Panc1 (cell line): Measurements from ENCODE around the gene JAZF1. TPM values are rescaled to one million over a fixed set of nuclear protein-coding genes. Genes with fewer than 3 reads are reported as not detected.

Source experiments
- ATAC-seq: fragments of 200-7000 bp; cut with Tn5 transposase; 2 replicates; pipeline ENCODE4 v1.9.1; 2020; ENCODE audit warnings: mild to moderate bottlenecking, moderate library complexity
- BruUV-seq: library from RNA; stranded (reverse); fragments of 400-500 nt; replicated peaks from 2 replicates; lab custom pipeline; 2021; lab: Mats Ljungman, UMichigan
- CTCF ChIA-PET: fragments of 300-600 bp; sonication (Branson Sonifier 250); formaldehyde crosslinking; loops from one replicate; lab custom pipeline; 2022; ENCODE audit warnings: antibody characterized with exemption; lab: Charles Lee
- POLR2A ChIA-PET: fragments of 300-600 bp; sonication (Branson Sonifier 250); formaldehyde crosslinking; loops from one replicate; lab custom pipeline; 2022; ENCODE audit warnings: antibody characterized with exemption; lab: Charles Lee
- DNase-seq: peaks from one replicate; pipeline ENCODE4 v3.0.0-alpha.2; 2010; ENCODE audit warnings: low read depth, low spot score
- H3K27ac ChIP-seq: 2 replicates; pipeline ENCODE4 v1.5.1; 2011; ENCODE audit warnings: mild to moderate bottlenecking, low read length, inconsistent platforms
- H3K27me3 ChIP-seq: fragments of 200-500 bp; sonication (Bioruptor generic); 2 replicates; pipeline ENCODE4 v1.6.0; 2014; ENCODE audit warnings: low read length, inconsistent platforms; ENCODE audit not compliant: control insufficient read depth, insufficient read depth
- H3K36me3 ChIP-seq: fragments of 200-500 bp; sonication (Bioruptor generic); 2 replicates; pipeline ENCODE4 v1.5.1; 2014; ENCODE audit warnings: inconsistent platforms, mild to moderate bottlenecking, low read length, moderate library complexity; ENCODE audit not compliant: control insufficient read depth, insufficient read depth
- H3K4me1 ChIP-seq: 2 replicates; pipeline ENCODE4 v1.5.1; 2011; ENCODE audit warnings: inconsistent platforms, mild to moderate bottlenecking, low read length, moderate library complexity; ENCODE audit not compliant: control insufficient read depth, insufficient read depth
- H3K4me3 ChIP-seq, 2 experiments: 2 replicates each; pipeline ENCODE4 v1.5.1; 2011 to 2012; ENCODE audit warnings: low read depth in 2 of 2, low read length in 2 of 2, mild to moderate bottlenecking in 2 of 2, inconsistent platforms in 1 of 2, moderate library complexity in 1 of 2
- H3K9me3 ChIP-seq: fragments of 200-500 bp; sonication (Bioruptor generic); 2 replicates; pipeline ENCODE4 v1.5.1; 2014; ENCODE audit warnings: low read depth, mild to moderate bottlenecking, inconsistent platforms, low read length, moderate library complexity; ENCODE audit not compliant: control insufficient read depth, insufficient read depth
- CTCF ChIP-seq: fragments of 450-650 bp; IDR thresholded peaks from 2 replicates; pipeline ENCODE4 v1.5.1; 2017; ENCODE audit warnings: mild to moderate bottlenecking
- POLR2AphosphoS5 ChIP-seq: IDR thresholded peaks from 2 replicates; pipeline ENCODE4 v1.6.1; 2012; ENCODE audit warnings: mild to moderate bottlenecking, low read depth, low read length, moderate library complexity
- REST ChIP-seq, 2 experiments: IDR thresholded peaks; 2 replicates each; pipeline ENCODE4 v1.6.1; 2011 to 2012; ENCODE audit warnings: low read depth in 2 of 2, control low read depth in 1 of 2, low read length in 1 of 2, mild to moderate bottlenecking in 1 of 2, moderate library complexity in 1 of 2; ENCODE audit not compliant: insufficient read depth in 1 of 2
- SIN3A ChIP-seq: IDR thresholded peaks from 2 replicates; pipeline ENCODE4 v1.6.1; 2012; ENCODE audit warnings: low read depth, mild to moderate bottlenecking, low read length, moderate library complexity, borderline replicate concordance; ENCODE audit not compliant: insufficient read depth
- TCF7L2 ChIP-seq: IDR thresholded peaks from 2 replicates; pipeline ENCODE4 v1.6.1; 2011; ENCODE audit warnings: mild to moderate bottlenecking, low read depth, low read length, inconsistent platforms
- in situ Hi-C: cut with HindIII; loops from 2 replicates; pipeline ENCODE4 v1.10.0; 2016; ENCODE audit warnings: low sequenced_read_pairs, low pct_unique_long_range_greater_than_20kb
- intact Hi-C: fragments of 100-400 bp; cut with micrococcal nuclease; formaldehyde crosslinking; loops from one replicate; pipeline ENCODE4 v1.10.0; 2022; ENCODE audit not compliant: unreplicated experiment
- total RNA-seq: library from RNA; stranded (reverse); gene quantifications from one replicate; pipeline ENCODE4 v1.2.1, GENCODE V29; 2021; ENCODE audit not compliant: unreplicated experiment

Gene JAZF1
- total RNA-seq, 1 experiment from 2014 or later: 8.8 TPM

DNA sequence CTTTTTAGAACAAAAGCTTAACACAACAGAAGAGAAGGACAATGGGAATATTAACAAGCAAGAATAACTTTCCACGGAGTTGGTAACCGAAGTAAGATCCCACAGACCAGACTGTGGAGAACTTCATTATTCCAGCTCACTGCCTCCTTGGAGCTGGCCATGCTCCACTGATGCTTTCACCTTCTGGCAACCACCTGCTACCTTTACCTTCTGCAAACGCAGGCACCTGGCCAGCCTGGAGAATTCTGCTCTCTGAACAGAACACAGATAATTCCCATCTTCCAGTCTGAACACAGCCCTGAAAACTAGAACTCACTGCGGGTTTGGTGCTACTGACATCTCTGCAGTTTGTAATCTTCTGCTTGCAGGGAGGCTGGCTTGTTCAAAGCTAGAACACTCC lies 66.5 kb downstream of the JAZF1 start:
- H3K4me1 ChIP-seq: no peaks in the 10 kb centered on the region
- H3K27me3 ChIP-seq: no peaks in the 10 kb centered on the region
- no peaks in the 10 kb centered on the region for H3K9me3 ChIP-seq
- ATAC-seq (no peak), DNase-seq (no peak)
- H3K36me3 ChIP-seq: no peaks in the 10 kb centered on the region
- TF ChIP-seq POLR2AphosphoS5 (no peak), SIN3A (no peak), TCF7L2 (no peak), CTCF (no peak), REST (IDR thresholded peaks at IDR 0.05; ENCODE audit: insufficient read depth in 1 of 2, low read depth in 2 of 2, low read length in 1 of 2) (no peak)
- in situ Hi-C loops: no loop called here
- no TSS peak for BruUV-seq
- H3K27ac ChIP-seq: no peak overlapping the region
- H3K4me3 ChIP-seq: no peak overlapping the region
- ChIA-PET CTCF (no interaction called here), POLR2A (no interaction called here)
- intact Hi-C loops: no loop called here

GRCh38 chr7:28112883-28113540 lies 67.6 kb downstream of the JAZF1 start:
- DNase-seq (no peak), ATAC-seq (no peak)
- POLR2A ChIA-PET: no interaction called here
- in situ Hi-C loops: no loop called here
- no peak overlapping the region for H3K4me3 ChIP-seq
- BruUV-seq: no TSS peak
- 0 out of 2 replicates have a peak, but pooled peaks cover 3% of the 10 kb centered on the region for H3K4me1 ChIP-seq
- H3K36me3 ChIP-seq: no peaks in the 10 kb centered on the region
- no peaks in the 10 kb centered on the region for H3K27me3 ChIP-seq
- TF ChIP-seq CTCF: no peak
- TF ChIP-seq TCF7L2: no peak
- no peak for TF ChIP-seq REST (IDR thresholded peaks at IDR 0.05; ENCODE audit: insufficient read depth in 1 of 2, low read depth in 2 of 2, low read length in 1 of 2)
- TF ChIP-seq POLR2AphosphoS5: no peak
- TF ChIP-seq SIN3A: no peak
- no peaks in the 10 kb centered on the region for H3K9me3 ChIP-seq
- CTCF ChIA-PET: no interaction called here
- intact Hi-C loops: no loop called here
- no peak overlapping the region for H3K27ac ChIP-seq
